ENCODE data around the gene DENND1A. TPM values are rescaled to one million over a fixed set of nuclear protein-coding genes. Genes with fewer than 3 reads are reported as not detected.
A peak's percentile ranks its signal among the peaks of the same experiment; 100 is the strongest.

The DENND1A gene
- total RNA-seq, 1 donor, result 22.9 TPM

GRCh38 chr9:123410281-123410910 is 519.5 kb downstream of the DENND1A start:
- DNase-seq (ENCODE audit: low read depth), result no peak
- TF ChIP-seq, protein P1, sequence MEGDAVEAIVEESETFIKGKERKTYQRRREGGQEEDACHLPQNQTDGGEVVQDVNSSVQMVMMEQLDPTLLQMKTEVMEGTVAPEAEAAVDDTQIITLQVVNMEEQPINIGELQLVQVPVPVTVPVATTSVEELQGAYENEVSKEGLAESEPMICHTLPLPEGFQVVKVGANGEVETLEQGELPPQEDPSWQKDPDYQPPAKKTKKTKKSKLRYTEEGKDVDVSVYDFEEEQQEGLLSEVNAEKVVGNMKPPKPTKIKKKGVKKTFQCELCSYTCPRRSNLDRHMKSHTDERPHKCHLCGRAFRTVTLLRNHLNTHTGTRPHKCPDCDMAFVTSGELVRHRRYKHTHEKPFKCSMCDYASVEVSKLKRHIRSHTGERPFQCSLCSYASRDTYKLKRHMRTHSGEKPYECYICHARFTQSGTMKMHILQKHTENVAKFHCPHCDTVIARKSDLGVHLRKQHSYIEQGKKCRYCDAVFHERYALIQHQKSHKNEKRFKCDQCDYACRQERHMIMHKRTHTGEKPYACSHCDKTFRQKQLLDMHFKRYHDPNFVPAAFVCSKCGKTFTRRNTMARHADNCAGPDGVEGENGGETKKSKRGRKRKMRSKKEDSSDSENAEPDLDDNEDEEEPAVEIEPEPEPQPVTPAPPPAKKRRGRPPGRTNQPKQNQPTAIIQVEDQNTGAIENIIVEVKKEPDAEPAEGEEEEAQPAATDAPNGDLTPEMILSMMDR (IDR thresholded peaks at IDR 0.05; ENCODE audit: insufficient read depth, low read depth, low read length), result no peak
- H3K4me3 ChIP-seq (ENCODE audit: low read depth, low read length), result no peak overlapping the region

- TF ChIP-seq, protein P1 (IDR thresholded peaks at IDR 0.05; ENCODE audit: insufficient read depth, low read depth, low read length), result no peak
- DNase-seq (ENCODE audit: low read depth), result no peak
- no peak overlapping the region for H3K4me3 ChIP-seq (ENCODE audit: low read depth, low read length)
These were observed 521.3 kb downstream of the DENND1A start for GRCh38 chr9:123408313-123409262.

GRCh38 chr9:123407217-123407851 is 522.6 kb downstream of the DENND1A start:
- H3K4me3 ChIP-seq (ENCODE audit: low read depth, low read length), result no peak overlapping the region
- DNase-seq (ENCODE audit: low read depth), result no peak
- TF ChIP-seq, protein P1 (IDR thresholded peaks at IDR 0.05; ENCODE audit: insufficient read depth, low read depth, low read length), result no peak

GRCh38 chr9:123406691-123407216 is 523.2 kb downstream of the DENND1A start:
- TF ChIP-seq, protein P1 (IDR thresholded peaks at IDR 0.05; ENCODE audit: insufficient read depth, low read depth, low read length), result no peak
- peak; percentile 28 for DNase-seq (ENCODE audit: low read depth)
- no peak overlapping the region for H3K4me3 ChIP-seq (ENCODE audit: low read depth, low read length)

DNA sequence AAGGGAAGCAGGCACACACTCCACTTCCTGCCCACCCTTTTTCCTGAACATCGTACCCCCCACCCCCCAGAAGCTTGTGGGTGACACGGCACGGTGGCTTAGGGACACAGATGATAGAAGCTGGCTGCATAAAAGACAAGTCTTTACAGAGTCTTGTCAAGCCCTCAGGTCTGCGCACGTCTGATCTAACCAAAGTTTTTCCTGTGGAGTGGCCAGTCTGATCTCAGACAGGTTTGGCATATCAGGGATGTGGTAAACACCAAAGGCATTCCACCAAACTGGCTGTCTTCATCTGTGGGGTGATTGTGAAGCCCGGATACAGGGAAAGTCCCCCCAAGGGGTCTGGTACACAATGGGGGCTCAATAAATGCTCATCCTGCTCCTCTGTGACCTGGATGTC is 523.9 kb downstream of the DENND1A start:
- TF ChIP-seq, protein P1 (IDR thresholded peaks at IDR 0.05; ENCODE audit: insufficient read depth, low read depth, low read length), result no peak
- H3K4me3 ChIP-seq (ENCODE audit: low read depth, low read length), result no peak overlapping the region
- no peak for DNase-seq (ENCODE audit: low read depth)

DNA sequence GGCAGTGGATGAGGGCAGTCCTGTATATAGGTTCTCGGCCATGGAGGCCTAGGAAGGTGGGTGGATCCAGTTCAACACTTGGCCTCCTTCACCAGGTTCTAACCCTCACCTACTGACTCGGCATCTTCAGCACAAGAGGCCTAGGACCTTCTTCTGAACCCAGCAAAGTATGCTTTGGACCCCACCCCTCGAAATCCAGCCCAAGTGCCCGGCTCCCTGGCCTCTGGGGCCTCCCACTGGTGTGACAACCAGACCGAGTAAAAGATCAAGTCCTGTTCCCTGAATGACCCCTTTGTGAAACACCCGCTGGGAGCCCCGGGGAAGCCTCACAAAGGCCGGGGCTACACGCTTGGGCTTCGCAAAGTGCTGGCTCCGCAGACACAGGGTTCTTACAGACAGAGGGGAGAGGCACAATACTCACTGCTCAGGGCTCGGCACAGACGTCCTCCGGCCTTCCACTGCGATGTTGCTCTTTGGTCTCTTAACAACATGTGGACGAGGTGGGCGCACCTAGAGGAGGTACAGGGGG is 526.9 kb downstream of the DENND1A start:
- TF ChIP-seq, protein P1 (IDR thresholded peaks at IDR 0.05; ENCODE audit: insufficient read depth, low read depth, low read length), result no peak
- no peak overlapping the region for H3K4me3 ChIP-seq (ENCODE audit: low read depth, low read length)
- DNase-seq (ENCODE audit: low read depth), result no peak

Measured in fibroblast of villous mesenchyme (primary cell).